RPMI8226 (cell line): ENCODE data around the gene MLLT3.

Experiments
- DNase-seq: peaks from one replicate; pipeline ENCODE4 v3.0.0-alpha.2; 2015

Gene MLLT3

GRCh38 chr9:20407013-20407412, 215.3 kb downstream of the MLLT3 start:
- no peak for DNase-seq

GRCh38 chr9:20406344-20406743, 216.0 kb downstream of the MLLT3 start:
- no peak for DNase-seq

GRCh38 chr9:20405616-20406015, 216.7 kb downstream of the MLLT3 start:
- no peak for DNase-seq

- no peak for DNase-seq
Measured at GRCh38 chr9:20405078-20405477, 217.2 kb downstream of the MLLT3 start.

GRCh38 chr9:20404192-20404813, 218.0 kb downstream of the MLLT3 start:
- no peak for DNase-seq

GRCh38 chr9:20403346-20403745, 219.0 kb downstream of the MLLT3 start:
- DNase-seq, result no peak

- DNase-seq, result no peak
Measured at GRCh38 chr9:20402273-20402875, 219.9 kb downstream of the MLLT3 start.

GRCh38 chr9:20398536-20399338, 223.6 kb downstream of the MLLT3 start:
- DNase-seq, result no peak

GRCh38 chr9:20397348-20397747, 225.0 kb downstream of the MLLT3 start:
- DNase-seq, result no peak

GRCh38 chr9:20396509-20396908, 225.8 kb downstream of the MLLT3 start:
- DNase-seq, result no peak

GRCh38 chr9:20395651-20396050, 226.6 kb downstream of the MLLT3 start:
- no peak for DNase-seq

- no peak for DNase-seq
Measured at GRCh38 chr9:20394969-20395368, 227.3 kb downstream of the MLLT3 start.

- no peak for DNase-seq
Measured at GRCh38 chr9:20391208-20391607, 231.1 kb downstream of the MLLT3 start.

- no peak for DNase-seq
Measured at GRCh38 chr9:20390400-20390799, 231.9 kb downstream of the MLLT3 start.

GRCh38 chr9:20387062-20387461, 235.2 kb downstream of the MLLT3 start:
- no peak for DNase-seq

- DNase-seq, result no peak
Measured at GRCh38 chr9:20384642-20385041, 237.7 kb downstream of the MLLT3 start.

GRCh38 chr9:20382460-20383071, 239.7 kb downstream of the MLLT3 start:
- no peak for DNase-seq

- DNase-seq, result no peak
Measured at GRCh38 chr9:20380546-20380945, 241.8 kb downstream of the MLLT3 start.

GRCh38 chr9:20379804-20380225, 242.5 kb downstream of the MLLT3 start:
- DNase-seq, result no peak

GRCh38 chr9:20378851-20379250, 243.4 kb downstream of the MLLT3 start:
- DNase-seq, result no peak

GRCh38 chr9:20377790-20378189, 244.5 kb downstream of the MLLT3 start:
- no peak for DNase-seq

GRCh38 chr9:20376731-20377375, 245.4 kb downstream of the MLLT3 start:
- DNase-seq, result no peak

- no peak for DNase-seq
Measured at GRCh38 chr9:20376042-20376441, 246.3 kb downstream of the MLLT3 start.
